ENCODE data around the gene PLXNC1. TPM values are rescaled to one million over a fixed set of nuclear protein-coding genes. Genes with fewer than 3 reads are reported as not detected.

Gene PLXNC1
- total and polyA plus RNA-seq, 2 donors (not counting 1 experiment from before 2014, with no cell fraction given) = 9.7 to 33.6 TPM

DNA sequence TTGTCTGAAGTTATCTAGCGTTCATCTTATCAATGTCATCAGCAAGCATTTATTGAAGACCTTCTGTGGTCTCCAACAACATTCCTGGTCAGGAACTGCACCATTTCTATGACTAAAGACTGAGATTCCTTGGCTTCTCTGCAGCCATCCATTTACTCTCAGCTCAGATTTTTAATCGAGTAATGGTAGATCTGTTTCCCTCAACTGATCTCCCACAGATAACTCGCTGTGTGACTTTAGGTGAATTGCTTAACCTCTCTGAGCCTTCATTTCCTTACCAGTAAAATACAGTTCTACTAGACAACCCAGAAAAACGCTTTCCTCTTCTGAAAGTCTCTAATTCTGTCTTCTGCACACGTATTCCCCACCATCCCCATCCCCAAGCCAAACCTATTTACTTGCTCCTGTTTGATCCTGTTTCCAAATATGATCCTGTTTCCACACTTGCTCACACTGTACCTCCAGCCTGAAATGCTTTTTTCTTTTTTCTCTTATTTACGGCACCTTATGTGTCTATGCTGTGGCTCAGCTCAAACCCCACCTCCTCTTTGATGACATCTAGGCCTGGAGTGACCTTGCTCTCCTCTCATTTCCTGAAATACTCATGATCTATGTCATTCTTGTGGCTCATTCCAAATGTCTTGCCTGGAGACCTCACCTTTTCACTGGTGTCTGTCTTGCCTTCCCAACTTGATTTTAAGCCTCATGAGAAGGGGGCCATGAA lies 21.8 kb downstream of the PLXNC1 start:
- Histone ChIP-seq H3K79me2 (ENCODE audit: control insufficient read depth, insufficient read depth, low read length) (peaks cover 58% of the 10 kb centered on the region), H3K27ac (ENCODE audit: low read length in 2 of 2) (no peak overlapping the region), H3K36me3 (replicated peaks in 1 of 2; ENCODE audit: control extremely low read depth in 1 of 2, control insufficient read depth in 1 of 2, extremely low read depth in 1 of 2, insufficient read depth in 2 of 2, low read length in 1 of 2) (peaks cover 0 to 30% of the 10 kb centered on the region in 2 experiments), H3K4me2 (replicated peaks; ENCODE audit: low read depth, low read length, poor library complexity, severe bottlenecking) (no peak overlapping the region), H3K4me3 (ENCODE audit: control extremely low read depth in 1 of 5, extremely low read depth in 1 of 5, insufficient read depth in 1 of 5, low read depth in 2 of 5, low read length in 4 of 5) (no peak overlapping the region), H3K4me1 (ENCODE audit: control insufficient read depth in 2 of 2, insufficient read depth in 2 of 2, low read length in 2 of 2) (peaks cover 25 to 28% of the 10 kb centered on the region in 2 donors), H3K9me3 (ENCODE audit: control extremely low read depth in 1 of 3, control insufficient read depth in 2 of 3, insufficient read depth in 1 of 3, low read length in 2 of 3) (no peaks in the 10 kb centered on the region), H4K20me1 (ENCODE audit: control insufficient read depth, insufficient read depth, low read length, poor library complexity, severe bottlenecking) (no peaks in the 10 kb centered on the region), H3K9ac (ENCODE audit: low read length) (no peak overlapping the region), H2AFZ (ENCODE audit: insufficient read depth, low read depth, low read length, poor library complexity, severe bottlenecking) (no peak overlapping the region), H3K27me3 (replicated peaks in 1 of 4; ENCODE audit: control extremely low read depth in 1 of 4, control insufficient read depth in 3 of 4, insufficient read depth in 4 of 4, low read length in 3 of 4) (no peaks in the 10 kb centered on the region)
- Mint-ChIP-seq H3K27me3 (no peaks in the 10 kb centered on the region), H3K4me1 (peaks cover 40% of the 10 kb centered on the region), H3K9me3 (ENCODE audit: insufficient read depth) (no peaks in the 10 kb centered on the region), H3K27ac (no peak overlapping the region), H3K4me3 (no peak overlapping the region)
- ATAC-seq (ENCODE audit: low read depth) (no peak), DNase-seq (no peak)
- intact Hi-C loops (cut with micrococcal nuclease) = no loop called here
- CTCF ChIA-PET = no interaction called here
- TF ChIP-seq CTCF (IDR thresholded peaks at IDR 0.05) (no peak), EZH2 (IDR thresholded peaks at IDR 0.05; ENCODE audit: borderline replicate concordance, insufficient read depth, low read depth, low read length, poor library complexity, severe bottlenecking) (no peak)
- POLR2A ChIA-PET = no interaction called here
- WGBS (ENCODE audit: insufficient coverage) = 91% methylated on average over 3 of the region's 6 CpGs

Data from B cell (primary cell).